Colon (tissue), 2 donors: ENCODE data around the gene ARMH3.

Experiments used
- FAIRE-seq: peaks from 2 replicates; lab custom pipeline; 2012; peaks lifted over from hg19 to GRCh38; lab: Jason Lieb, UNC
- donor health status: control.
- donor health status: control.

Gene ARMH3

DNA sequence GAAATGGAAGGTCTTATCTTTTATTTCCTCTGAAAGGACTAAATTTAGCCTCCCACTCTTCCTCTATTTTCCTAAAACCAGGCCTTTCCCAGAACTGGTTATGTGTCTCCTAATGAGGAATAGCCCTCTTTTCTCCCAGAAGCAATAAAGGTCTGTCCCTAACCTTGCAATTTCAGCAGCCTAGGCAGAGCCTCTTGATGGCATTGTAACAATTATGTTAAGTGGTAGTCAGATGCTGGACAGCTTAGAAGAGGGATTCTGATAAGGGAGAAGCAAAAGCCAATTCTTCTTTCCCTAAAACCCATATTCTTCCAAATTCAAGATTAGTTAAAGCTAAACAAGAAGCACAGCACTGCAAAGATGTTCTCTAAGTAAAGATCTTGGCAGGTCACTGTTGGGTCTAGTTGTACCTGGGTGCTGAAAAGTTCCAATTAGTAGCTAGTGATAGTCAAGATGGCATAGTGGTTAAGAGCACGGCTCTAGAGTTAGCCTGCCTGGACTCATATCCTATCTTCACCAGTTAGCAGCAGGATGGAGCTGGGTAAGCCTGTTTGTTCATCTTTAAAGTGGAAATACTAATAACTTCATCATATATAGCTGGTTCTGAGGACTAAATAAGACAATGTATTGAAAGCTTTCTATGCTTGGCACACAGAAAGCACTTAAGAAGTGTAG, 198.0 kb downstream of the ARMH3 start:
- FAIRE-seq: no peak

GRCh38 chr10:101856626-101857025, 199.3 kb downstream of the ARMH3 start:
- no peak for FAIRE-seq

- no peak for FAIRE-seq
Measured at GRCh38 chr10:101851411-101852116, 204.4 kb downstream of the ARMH3 start.

GRCh38 chr10:101850749-101851148, 205.2 kb downstream of the ARMH3 start:
- FAIRE-seq: no peak

GRCh38 chr10:101848894-101849351, 207.1 kb downstream of the ARMH3 start:
- no peak for FAIRE-seq

GRCh38 chr10:101848408-101848807, 207.6 kb downstream of the ARMH3 start:
- no peak for FAIRE-seq

- FAIRE-seq: no peak
Measured at GRCh38 chr10:101845893-101846292, 210.1 kb downstream of the ARMH3 start.

GRCh38 chr10:101843032-101844021, 212.6 kb downstream of the ARMH3 start, which contains the start of gene KCNIP2:
KCNIP2 (minus strand) TSS chr10:101843800; CDS start chr10:101843568, 232 bp downstream.
- no peak for FAIRE-seq

DNA sequence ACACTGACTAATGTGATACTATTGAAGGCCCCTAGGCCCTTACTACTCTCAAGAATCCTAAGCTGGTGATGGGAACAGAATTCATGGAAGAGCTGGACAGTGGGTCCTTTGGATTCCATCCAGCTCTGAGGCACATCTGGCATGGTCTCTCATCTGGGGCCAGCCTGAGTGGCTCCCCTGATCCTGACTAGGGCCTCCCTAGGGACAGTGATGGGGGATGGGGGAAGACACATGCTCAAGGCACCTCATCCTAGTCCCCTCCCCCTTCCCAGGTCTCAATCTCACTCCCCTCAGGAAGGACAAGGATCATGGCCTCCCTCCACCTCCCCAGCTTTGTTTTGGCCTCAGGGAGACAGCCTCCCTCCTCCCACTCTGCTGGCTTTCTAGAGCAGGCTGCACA, 214.1 kb downstream of the ARMH3 start:
- no peak for FAIRE-seq

- FAIRE-seq: no peak
Measured at GRCh38 chr10:101840741-101841453, 215.1 kb downstream of the ARMH3 start.

- no peak for FAIRE-seq
Measured at GRCh38 chr10:101840102-101840684, 215.8 kb downstream of the ARMH3 start.

DNA sequence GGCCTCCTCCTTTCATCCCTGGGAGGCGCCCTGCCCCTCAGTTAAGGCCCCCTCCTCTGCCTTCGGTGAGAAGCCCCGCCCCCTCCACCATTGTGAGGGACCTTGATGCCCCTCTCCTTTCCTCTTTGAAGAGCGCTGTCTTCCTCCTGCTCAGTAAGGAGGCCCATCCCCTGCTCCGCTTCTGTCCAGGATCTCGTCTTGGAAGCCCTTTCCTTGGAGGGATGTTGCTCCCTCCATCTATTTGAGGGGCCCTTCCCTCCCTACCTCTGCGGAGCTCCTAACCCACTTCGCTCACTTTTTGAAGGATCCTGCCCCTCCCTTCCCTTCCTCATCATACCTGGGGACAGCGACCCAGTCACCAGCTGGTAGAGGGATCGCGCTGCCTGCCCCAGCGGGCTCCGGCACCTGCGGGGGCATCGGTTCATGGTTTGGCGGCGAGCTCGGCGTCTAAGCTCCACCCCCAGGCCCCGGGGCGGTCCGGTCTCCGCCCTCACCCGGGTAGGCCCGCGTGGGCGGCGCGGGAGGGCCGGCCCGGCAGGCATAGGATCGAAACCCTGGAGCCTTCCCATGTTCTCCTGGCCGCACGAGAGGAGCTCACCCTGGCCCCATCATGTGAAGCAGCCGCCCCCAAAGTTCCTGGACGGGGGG, 216.4 kb downstream of the ARMH3 start:
- no peak for FAIRE-seq

DNA sequence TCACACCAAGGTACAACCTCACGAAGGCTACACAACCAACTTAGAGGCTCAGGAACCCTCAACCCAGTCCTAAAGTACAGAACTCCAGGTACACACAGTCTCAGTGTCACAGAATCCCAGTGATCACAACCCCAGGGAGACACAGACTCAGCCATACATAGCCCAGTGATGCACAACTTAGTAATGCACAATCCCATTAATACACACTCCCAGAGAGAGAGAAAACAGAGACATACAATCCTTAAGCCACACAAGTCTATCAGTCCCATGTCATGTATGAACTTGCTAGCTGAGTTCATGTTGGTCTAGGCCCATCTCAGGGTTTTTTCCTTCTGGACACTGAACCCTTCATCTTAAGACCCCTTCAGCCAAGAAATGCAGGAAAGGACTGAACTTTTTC, 217.0 kb downstream of the ARMH3 start:
- no peak for FAIRE-seq

DNA sequence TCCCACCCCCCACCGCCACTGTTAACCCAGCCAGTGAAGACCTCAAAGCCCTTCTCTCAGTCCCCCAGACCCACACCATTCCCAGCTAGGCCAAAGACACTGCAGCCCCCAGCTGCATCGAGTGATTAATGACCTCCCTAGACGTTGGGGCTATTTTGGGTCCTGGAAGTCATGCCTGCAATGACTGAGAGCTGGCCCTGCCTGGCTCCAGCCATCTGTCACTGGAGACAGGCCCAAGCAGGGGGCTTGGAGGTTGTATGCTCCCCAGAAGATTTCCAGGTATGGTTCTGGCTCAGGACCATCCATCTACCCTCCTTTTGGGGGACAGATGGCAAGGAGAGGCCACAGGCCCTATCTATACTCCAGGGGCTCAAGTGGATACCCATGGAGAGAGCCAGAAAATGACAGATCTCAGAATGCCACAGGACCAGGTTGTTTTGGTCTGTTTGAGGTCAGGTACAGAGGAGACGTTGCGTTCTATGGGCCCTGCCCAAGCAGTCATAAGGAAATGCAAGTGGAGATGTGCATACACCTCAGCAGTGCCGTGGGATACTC, 217.5 kb downstream of the ARMH3 start:
- no peak for FAIRE-seq

DNA sequence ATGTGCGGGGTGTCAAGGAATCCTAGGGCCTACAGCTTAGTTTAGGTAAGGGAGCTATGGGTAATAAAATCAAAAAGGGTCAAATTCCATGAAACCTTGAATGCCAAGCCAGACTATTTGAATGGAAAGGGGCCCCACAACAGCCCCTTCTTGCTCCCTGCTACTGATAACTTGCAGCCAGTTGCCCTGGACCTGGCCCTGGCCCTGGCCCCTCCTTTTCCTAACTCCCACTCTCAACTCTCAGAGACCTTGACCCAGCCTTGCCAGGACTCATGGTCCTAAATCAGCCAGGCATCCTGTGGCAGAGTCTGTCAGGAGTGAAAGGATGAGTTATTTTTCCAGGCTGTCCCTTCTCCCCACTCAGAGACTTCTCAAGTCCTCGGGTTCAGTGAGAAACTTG, 218.2 kb downstream of the ARMH3 start:
- FAIRE-seq: no peak

GRCh38 chr10:101835362-101835761, 220.6 kb downstream of the ARMH3 start:
- FAIRE-seq: no peak

- no peak for FAIRE-seq
Measured at GRCh38 chr10:101834341-101834740, 221.6 kb downstream of the ARMH3 start.

DNA sequence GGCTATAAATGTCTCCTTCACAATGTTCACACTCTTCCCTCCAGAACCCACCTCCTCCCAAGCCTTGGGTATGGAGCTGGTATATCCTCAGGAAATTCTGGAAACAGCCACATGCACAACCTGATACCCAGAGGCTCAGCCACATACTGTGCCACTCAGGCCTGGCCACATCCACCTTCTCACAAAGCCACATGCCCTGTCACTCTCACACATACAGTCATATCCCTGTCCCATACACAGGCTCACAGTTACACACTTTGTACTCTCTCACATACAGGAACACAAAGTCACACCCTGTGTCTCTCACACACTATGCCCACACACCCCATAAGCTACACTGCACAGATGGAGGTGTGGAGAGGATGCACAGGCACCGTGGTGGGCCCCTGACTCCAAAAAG, 222.5 kb downstream of the ARMH3 start:
- FAIRE-seq: no peak

DNA sequence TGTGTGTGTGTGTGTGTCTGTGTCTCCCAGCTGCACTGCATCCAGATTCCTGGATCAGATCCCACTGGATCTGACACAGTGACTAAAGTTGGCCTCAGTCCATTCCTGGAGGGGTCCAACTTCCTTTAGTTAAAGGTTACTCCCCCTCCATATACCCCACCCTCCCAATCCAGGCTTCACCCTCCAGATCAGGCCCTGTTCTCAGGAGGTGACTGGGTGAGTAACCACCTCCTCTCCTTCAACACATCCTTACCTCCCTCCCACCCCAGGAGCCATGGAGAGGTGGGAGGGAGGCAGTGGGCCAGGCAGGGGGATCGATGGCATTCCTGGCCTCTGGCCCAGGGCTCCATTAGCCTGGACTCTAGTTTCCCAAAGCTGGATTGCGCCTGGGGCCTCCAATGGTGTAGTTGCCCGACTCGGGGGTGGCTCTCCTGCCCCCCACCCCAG, 223.6 kb downstream of the ARMH3 start:
- no peak for FAIRE-seq

GRCh38 chr10:101831169-101831811, 224.7 kb downstream of the ARMH3 start:
- no peak for FAIRE-seq
